Ascending aorta (tissue), 2 donors: ENCODE results near the gene TEX35. TPM values are rescaled to one million over a fixed set of nuclear protein-coding genes. Genes with fewer than 3 reads are reported as not detected.

Experiments used
- DNase-seq, 2 donors: peaks; one replicate each; pipeline ENCODE4 v3.0.0-alpha.2; 2019; ENCODE audit warnings: low spot score in 2 of 2
- H3K27ac ChIP-seq, 2 donors: fragments of 200-600 bp; sonication (generic); one replicate each; pipeline ENCODE4 v1.5.1; 2016 to 2017; ENCODE audit warnings: mild to moderate bottlenecking in 1 of 2
- H3K27me3 ChIP-seq: fragments of 200-600 bp; sonication (generic); one replicate; pipeline ENCODE4 v1.5.1; 2017
- H3K36me3 ChIP-seq, 2 donors: fragments of 200-600 bp; sonication (generic); one replicate each; pipeline ENCODE4 v1.5.1; 2016
- H3K4me1 ChIP-seq, 2 donors: fragments of 200-600 bp; sonication (generic); one replicate each; pipeline ENCODE4 v1.5.1; 2016 to 2017; ENCODE audit warnings: mild to moderate bottlenecking in 1 of 2
- H3K4me3 ChIP-seq, 2 donors: fragments of 200-600 bp; sonication (generic); one replicate each; pipeline ENCODE4 v1.5.1; 2016 to 2017; ENCODE audit warnings: mild to moderate bottlenecking in 1 of 2
- H3K9me3 ChIP-seq, 2 donors: fragments of 200-600 bp; sonication (generic); one replicate each; pipeline ENCODE4 v1.5.1; 2016
- CTCF ChIP-seq, 3 experiments: fragments of 200-600 bp in 2 of 3; fragments of 450-650 bp in 1 of 3; sonication (generic) in 2 of 3; IDR thresholded peaks; one replicate each; pipeline ENCODE4 v1.5.1; 2016 to 2019; ENCODE audit warnings: antibody characterized with exemption in 3 of 3, mild to moderate bottlenecking in 1 of 3, moderate library complexity in 1 of 3
- intact Hi-C: fragments of 100-400 bp; cut with DNase I; formaldehyde crosslinking; loops from one replicate; pipeline ENCODE4 v1.15.1; 2023
- total RNA-seq: library from RNA; depleted of rRNA; stranded (reverse); fragments of >200 nt; gene quantifications from one replicate; pipeline ENCODE4 v1.1.0, GENCODE V29; 2016

TEX35 gene
- total RNA-seq, 1 donor from 2014 or later, result not detected

DNA sequence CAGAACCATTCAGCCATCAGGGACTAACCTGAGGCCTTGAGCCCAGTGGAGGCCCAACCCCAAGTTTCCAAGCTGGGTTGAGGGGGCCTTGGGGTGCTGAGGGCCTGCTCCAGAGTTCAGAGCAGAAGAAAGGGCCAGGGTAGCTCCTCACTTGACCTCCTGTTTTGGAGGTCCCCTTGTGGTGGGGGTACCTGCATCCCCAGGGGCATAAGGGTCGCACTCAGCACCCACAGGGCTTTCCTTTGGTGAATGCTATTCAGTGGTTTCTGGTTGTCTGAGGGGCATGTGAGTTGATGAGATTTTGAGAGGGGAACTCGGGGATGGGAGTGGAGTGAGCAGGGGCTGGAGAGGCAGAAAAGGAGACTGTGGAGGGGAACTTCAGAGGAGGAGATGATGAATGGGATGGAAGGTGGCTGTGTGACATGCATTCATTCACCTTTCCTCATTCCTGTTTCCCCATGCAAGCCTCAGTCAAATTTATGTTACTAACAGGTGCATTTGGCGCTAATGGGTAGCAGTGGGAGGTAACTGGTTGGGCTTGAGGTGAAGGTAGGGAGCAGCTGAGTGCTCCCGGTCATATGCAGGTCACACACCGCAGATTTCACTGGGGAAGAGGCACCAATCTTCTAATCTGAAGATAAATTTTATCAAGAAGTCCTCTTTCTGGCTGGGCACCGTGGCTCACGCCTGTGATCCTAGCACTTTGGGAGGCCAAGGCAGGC lies 50.4 kb downstream of the TEX35 start:
- Histone ChIP-seq H3K9me3 (no peaks in the 10 kb centered on the region), H3K27me3 (no peaks in the 10 kb centered on the region), H3K4me1 (no peaks in the 10 kb centered on the region), H3K4me3 (no peak overlapping the region), H3K36me3 (no peaks in the 10 kb centered on the region), H3K27ac (no peak overlapping the region)
- TF ChIP-seq CTCF (IDR thresholded peaks at IDR 0.05), result no peak
- intact Hi-C loops, result no loop called here
- DNase-seq, result no peak

DNA sequence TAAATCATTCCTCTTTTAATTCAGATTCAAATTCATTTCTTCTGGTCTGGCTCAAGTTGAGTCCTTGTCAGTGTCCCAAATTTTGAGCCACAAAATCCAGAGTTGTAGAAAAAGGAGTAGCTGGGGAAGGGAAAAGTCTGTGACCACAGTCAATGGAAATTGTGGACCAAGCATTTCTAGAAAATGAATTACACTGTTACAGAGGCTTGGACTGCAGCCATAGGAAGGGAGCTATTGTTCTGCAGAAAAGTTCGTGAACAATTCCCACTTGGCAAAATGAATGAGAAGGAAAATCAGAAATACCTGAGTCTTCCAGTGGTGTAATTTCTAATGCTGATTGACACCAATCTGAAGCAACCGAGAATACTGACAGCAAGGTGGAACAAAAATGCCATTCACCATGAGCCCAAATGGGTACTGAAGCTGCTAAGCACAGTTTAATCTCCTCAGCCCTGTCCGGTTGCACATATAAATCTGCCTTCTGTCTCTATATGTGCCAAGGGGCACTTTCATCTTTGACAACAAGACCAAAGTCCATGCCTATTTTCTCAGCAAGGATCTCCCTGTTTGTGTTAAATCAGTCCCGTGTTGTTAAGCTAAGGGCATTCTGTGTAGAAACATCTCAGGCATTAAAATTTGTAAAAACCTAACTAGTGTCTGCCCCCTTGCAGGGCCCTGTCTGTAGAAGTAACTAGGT lies 51.3 kb downstream of the TEX35 start:
- TF ChIP-seq CTCF (IDR thresholded peaks at IDR 0.05), result no peak

DNA sequence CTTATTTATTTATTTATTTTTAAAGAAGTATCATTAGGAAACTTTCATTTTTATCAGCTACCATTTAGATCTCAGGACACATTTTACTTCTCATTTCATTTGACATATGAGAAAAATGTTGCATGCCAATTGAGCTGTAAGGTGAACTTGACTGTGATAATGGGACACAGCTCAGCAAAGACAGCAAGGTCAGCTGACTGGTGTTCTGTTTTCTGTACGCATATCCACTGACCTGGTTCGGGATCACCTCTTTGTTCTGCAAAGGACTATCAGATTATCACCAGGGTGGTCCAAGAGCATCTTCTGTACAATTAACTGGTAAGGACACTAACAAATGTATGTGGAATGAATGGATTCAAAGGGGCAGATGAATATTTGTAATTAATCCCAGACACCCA lies 51.9 kb downstream of the TEX35 start:
- Histone ChIP-seq H3K27ac (no peak overlapping the region), H3K9me3 (no peaks in the 10 kb centered on the region), H3K27me3 (no peaks in the 10 kb centered on the region), H3K4me1 (no peaks in the 10 kb centered on the region), H3K4me3 (no peak overlapping the region), H3K36me3 (no peaks in the 10 kb centered on the region)
- intact Hi-C loops, result no loop called here
- no peak for TF ChIP-seq CTCF (IDR thresholded peaks at IDR 0.05)
- DNase-seq, result no peak

More for the DNA sequence above, 51.3 kb downstream of the TEX35 start:
- DNase-seq, result no peak
- no peaks in the 10 kb centered on the region for H3K27me3 ChIP-seq
- intact Hi-C loops, result no loop called here
- H3K36me3 ChIP-seq, result no peaks in the 10 kb centered on the region
- H3K27ac ChIP-seq, result no peak overlapping the region
- no peaks in the 10 kb centered on the region for H3K9me3 ChIP-seq
- H3K4me3 ChIP-seq, result no peak overlapping the region
- H3K4me1 ChIP-seq, result no peaks in the 10 kb centered on the region

DNA sequence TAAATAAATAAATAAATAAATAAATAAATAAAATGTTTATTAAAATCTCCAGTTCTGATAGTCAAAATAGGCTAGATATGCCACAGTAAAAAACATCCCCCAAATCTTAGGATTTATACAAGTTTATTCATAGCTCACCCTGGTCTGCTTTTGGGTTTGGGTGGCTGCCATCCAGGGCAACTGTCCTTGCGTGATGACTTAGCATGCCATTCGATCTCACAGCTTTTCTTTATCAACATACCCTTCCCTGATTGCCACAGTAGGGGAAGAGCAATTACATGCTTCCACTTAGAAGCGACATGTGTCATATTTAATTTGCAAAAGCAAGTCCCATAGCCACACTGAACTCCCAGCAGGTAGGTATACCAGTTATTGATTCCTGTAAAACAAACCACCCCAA lies 52.7 kb downstream of the TEX35 start:
- Histone ChIP-seq H3K36me3 (no peaks in the 10 kb centered on the region), H3K4me3 (no peak overlapping the region), H3K27ac (no peak overlapping the region), H3K27me3 (no peaks in the 10 kb centered on the region), H3K4me1 (no peaks in the 10 kb centered on the region), H3K9me3 (no peaks in the 10 kb centered on the region)
- no peak for TF ChIP-seq CTCF (IDR thresholded peaks at IDR 0.05)
- intact Hi-C loops, result no loop called here
- no peak for DNase-seq

GRCh38 chr1:178566187-178566586 lies 53.3 kb downstream of the TEX35 start:
- intact Hi-C loops, result no loop called here
- Histone ChIP-seq H3K36me3 (no peaks in the 10 kb centered on the region), H3K4me3 (no peak overlapping the region), H3K27me3 (no peaks in the 10 kb centered on the region), H3K4me1 (no peaks in the 10 kb centered on the region), H3K9me3 (no peaks in the 10 kb centered on the region), H3K27ac (no peak overlapping the region)
- DNase-seq, result no peak
- no peak for TF ChIP-seq CTCF (IDR thresholded peaks at IDR 0.05)
